Fibroblast of the aortic adventitia (primary cell): ENCODE data around the gene SULT2B1. TPM values are rescaled to one million over a fixed set of nuclear protein-coding genes. Genes with fewer than 3 reads are reported as not detected.
"Not testable (repeated sequence)": the region's sequence is repeated elsewhere in the genome, so short reads cannot be mapped to it uniquely, and the experiment has no call there.

Experiments
- DNase-seq: peaks from one replicate; pipeline ENCODE4 v3.0.0-alpha.2; 2010; ENCODE audit warnings: low read depth
- H3K4me3 ChIP-seq: 2 replicates; pipeline ENCODE4 v1.5.1; 2011; ENCODE audit warnings: low read depth, mild to moderate bottlenecking, control low read depth, low read length, moderate library complexity
- total RNA-seq: library from RNA; depleted of rRNA; stranded (reverse); fragments of >200 nt; gene quantifications from 2 replicates; pipeline ENCODE4 v1.2.3, GENCODE V29; 2012; ENCODE audit warnings: low replicate concordance
- TF ChIP-seq, protein P1 (sequence below): IDR thresholded peaks from 2 replicates; pipeline ENCODE4 v1.5.1; 2011; ENCODE audit warnings: mild to moderate bottlenecking, low read length, control low read depth, inconsistent platforms; ENCODE audit not compliant: insufficient read depth

Gene SULT2B1
- total RNA-seq, 1 donor: not detected

DNA sequence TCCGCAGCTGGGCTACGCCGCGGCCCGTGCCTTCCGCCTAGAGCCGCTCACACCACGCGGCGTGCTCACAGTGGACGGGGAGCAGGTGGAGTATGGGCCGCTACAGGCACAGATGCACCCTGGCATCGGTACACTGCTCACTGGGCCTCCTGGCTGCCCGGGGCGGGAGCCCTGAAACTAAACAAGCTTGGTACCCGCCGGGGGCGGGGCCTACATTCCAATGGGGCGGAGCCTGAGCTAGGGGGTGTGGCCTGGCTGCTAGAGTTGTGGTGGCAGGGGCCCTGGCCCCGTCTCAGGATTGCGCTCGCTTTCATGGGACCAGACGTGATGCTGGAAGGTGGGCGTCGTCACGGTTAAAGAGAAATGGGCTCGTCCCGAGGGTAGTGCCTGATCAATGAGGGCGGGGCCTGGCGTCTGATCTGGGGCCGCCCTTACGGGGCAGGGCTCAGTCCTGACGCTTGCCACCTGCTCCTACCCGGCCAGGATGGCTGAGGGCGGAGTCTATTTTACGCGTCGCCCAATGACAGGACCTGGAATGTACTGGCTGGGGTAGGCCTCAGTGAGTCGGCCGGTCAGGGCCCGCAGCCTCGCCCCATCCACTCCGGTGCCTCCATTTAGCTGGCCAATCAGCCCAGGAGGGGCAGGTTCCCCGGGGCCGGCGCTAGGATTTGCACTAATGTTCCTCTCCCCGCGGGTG, 77.8 kb downstream of the SULT2B1 start:
- TF ChIP-seq, protein P1, sequence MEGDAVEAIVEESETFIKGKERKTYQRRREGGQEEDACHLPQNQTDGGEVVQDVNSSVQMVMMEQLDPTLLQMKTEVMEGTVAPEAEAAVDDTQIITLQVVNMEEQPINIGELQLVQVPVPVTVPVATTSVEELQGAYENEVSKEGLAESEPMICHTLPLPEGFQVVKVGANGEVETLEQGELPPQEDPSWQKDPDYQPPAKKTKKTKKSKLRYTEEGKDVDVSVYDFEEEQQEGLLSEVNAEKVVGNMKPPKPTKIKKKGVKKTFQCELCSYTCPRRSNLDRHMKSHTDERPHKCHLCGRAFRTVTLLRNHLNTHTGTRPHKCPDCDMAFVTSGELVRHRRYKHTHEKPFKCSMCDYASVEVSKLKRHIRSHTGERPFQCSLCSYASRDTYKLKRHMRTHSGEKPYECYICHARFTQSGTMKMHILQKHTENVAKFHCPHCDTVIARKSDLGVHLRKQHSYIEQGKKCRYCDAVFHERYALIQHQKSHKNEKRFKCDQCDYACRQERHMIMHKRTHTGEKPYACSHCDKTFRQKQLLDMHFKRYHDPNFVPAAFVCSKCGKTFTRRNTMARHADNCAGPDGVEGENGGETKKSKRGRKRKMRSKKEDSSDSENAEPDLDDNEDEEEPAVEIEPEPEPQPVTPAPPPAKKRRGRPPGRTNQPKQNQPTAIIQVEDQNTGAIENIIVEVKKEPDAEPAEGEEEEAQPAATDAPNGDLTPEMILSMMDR: no peak
- no peak overlapping the region for H3K4me3 ChIP-seq
- DNase-seq: peak; percentile 66

DNA sequence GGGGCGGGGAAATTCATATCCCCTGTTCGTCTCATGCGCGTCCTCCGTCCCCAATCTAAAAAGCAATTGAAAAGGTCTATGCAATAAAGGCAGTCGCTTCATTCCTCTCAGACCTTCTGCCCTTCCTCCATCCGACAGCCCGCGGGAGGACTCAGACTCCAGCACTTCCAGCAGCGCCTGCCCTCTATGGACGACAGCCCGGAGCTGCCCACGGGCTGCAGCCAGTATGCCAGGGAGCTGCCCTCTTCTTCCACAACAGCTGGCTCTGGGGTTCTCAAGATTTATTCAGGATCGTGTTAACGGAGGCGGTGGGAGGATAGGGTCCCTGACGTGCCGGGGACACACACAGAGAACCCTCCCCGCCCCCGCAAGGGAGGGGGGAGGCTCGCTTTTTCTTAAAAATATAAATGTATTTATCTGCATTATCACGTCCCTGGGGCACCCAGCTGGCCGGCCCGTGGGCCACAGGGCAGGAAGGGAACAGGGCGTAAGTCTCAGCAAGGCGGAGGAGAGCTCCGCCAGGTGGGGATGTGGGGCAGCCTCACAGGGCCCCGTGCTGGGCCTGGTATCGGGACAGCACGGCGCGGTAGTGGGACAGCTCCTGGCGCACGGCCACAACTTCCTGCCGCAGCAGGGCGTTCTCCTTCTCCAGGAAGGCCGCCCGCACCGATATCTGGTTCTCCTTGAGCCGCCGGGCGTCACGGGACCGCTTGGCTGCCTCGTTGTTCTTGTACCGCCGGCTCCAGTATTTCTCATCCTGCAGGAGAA, 78.5 kb downstream of the SULT2B1 start:
- peak; percentile 63 for DNase-seq
- H3K4me3 ChIP-seq: no peak overlapping the region
- TF ChIP-seq, protein P1: peak; percentile 41

DNA sequence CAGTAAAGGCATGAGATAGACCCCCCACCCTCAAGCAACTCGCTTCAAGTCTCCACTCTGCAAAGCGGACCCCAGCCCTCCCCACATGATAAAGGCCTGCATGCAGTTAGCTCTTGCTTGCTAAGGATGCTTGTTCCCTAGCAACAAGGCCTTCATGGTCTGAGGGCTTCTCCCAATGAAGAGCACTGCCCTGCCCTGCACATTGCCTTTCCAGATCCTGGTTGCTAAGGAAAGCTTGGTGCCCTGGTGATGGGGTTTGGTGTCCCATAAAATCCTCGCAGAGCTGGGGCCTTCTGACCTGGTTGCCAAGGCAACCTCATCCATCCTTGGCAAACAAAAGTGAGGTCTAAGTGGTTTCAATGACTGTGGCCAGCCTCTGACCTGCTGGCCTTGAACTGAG, 79.3 kb downstream of the SULT2B1 start:
- DNase-seq: no peak
- H3K4me3 ChIP-seq: no peak overlapping the region
- TF ChIP-seq, protein P1: no peak

DNA sequence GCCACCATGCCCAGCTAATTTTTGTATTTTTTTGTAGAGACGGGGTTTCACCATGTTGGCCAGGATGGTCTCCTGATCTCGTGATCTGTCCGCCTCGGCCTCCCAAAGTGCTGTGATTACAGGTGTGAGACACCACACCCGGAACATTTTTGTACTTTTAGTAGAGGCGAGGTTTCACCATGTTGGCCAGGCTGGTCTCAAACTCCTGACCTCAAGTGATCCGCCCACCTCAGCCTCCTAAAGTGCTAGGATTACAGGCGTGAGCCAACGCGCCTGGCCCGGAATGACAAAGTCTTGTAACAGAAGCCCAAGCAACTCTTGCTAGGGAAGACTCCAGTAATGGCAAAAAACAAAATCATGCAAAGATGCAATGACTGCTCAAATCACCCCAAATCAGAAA, 80.3 kb downstream of the SULT2B1 start:
- H3K4me3 ChIP-seq, DNase-seq: not testable (repeated sequence)

DNA sequence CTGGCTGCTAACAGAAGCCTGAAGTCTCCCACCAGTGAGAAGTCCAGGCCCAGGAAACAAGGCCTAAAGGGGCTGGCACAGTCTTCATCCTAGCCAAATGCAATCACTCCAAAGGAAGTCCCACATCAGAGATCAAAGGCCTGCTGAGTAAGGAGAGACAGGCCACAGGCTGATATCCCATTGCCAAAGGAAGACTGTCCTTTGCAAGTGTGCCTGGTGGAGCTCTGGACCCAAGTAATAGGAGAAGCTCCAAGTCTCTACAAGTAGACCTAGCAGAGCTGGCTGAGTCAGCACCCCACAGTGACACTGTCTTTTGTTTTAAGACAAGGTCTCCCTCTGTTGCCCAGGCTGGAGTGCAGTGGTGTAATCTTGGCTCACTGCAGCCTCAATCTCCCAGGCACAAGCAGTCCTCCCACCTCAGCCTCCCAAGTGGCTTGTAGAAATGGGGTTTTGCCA, 80.7 kb downstream of the SULT2B1 start:
- TF ChIP-seq, protein P1: no peak
- peak; percentile 63 for DNase-seq
- no peak overlapping the region for H3K4me3 ChIP-seq

DNA sequence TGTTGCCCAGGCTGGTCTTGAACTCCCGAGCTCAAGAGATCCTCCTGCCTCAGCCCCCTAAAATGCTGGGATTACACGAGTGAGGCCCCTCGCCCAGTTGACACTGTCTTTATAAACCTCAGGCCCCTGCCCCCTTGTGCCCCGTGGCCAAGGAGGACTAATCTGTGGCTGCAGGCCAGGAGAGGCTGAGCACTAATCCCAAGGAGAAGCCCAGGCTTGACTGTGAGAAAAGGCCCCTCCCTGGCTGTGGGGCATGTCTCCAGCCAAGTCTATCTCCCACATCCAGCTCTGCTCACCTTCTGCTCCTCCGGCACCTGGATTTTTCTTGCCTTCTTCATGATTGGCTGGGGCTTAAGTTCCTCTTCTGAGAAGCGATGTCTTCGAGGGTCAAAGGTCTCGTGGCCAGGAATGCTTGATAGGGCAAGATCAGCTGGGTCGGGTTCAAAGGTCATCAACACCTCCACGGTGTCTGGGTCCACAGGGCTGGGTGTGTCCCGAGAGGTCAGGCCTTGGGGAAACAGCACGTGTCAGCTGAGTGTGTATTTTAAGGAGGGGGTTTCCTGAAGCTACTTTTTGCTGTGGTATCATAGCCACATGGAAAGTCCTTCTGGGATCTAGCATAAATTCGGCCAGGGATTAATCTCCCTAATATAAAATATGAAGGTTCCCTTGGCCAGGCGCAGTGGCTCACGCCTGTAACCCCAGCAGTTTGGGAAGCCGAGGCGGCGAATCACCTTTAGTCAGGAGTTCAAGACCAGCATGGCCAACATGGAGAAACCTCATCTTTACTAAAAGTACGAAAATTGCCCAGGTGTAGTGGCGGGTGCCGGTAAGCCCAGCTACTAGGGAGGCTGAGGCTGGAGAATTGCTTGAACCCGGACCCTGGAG, 81.4 kb downstream of the SULT2B1 start:
- no peak for DNase-seq
- no peak overlapping the region for H3K4me3 ChIP-seq
- TF ChIP-seq, protein P1: no peak

DNA sequence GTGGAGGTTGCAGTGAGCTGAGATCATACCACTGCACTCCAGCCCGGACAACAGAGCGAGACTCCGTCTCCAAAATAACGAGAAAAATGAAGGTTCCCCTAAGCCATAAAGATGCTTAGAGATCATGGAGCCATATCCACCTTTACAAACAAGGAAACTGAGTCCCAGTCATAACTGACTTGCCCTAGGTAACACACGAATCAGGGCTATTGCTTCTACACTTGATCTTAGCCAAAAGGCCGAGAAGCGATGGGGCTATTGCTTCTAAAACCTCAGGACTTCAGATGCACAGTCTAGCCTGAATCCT, 82.0 kb downstream of the SULT2B1 start:
- TF ChIP-seq, protein P1: no peak
- DNase-seq: no peak
- peak overlapping the region; percentile 47 for H3K4me3 ChIP-seq
